Measurements from ENCODE around the gene CALML5.

The CALML5 gene

GRCh38 chr10:5515948-5516761 lies 16.8 kb upstream of the CALML5 start:
- no peak for DNase-seq (ENCODE audit: low read depth)

DNA sequence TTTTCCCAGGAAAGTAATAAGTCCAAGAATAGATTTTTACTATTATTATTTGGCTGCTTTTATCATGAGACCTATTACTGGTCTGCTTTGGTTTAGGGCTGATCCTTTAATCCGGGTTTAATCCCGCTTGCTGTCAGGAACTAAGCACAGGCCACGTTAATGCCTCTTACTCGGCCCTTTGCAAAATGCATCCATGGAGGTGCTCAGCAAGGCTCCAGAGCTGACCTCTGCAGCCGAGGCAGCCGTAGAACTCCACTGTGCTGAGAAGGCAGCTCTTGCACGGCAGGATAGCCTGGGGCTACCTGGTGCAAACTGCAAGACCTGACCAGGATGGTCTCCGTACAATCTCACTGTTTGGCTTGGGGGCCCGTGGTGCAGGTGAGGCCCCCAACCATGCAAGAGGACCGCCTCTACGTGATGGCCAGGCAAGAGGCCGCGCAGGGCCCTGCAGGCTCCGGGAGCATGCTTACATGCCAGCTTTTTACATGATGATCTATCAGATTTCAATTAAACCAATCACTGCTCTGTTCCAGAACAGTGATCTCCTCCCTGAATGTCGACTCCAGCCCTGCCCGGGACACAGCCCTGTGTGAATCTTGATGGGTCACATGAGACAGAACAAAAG lies 15.0 kb upstream of the CALML5 start:
- DNase-seq (ENCODE audit: low read depth): no peak

DNA sequence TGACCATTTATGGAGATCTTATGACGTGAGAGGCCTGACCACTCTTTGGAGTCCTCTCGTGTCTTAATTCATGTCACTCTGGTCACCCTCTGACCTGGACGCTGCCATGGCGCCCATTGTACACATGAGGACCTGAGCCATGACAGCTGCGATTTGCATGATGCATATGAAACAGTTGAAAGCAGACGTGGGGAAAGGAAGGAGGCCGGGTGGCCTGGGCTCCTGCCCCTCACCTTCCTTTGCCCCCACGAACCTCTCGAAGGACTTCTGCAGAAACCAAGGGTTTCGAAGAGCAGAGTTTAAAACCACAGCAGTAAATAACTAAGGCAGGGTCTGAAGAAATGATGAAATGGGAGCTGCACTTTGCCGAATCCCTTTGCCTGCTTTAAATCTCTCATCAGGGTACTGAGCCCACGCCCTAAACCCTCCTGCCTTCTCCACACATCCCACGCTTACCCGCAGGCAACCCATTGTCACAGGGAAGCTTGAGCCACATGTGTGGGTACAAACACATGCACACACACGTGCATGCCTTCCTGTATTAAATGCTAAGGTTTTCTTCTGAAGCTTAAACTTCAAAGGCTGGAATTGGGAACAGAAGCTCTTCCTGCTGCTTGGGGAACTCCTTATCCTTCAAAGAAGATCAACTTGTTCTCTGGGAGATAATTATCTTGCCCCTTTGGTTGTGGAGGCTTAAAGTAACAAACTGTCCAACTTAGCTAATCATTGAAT lies 13.7 kb upstream of the CALML5 start:
- DNase-seq (ENCODE audit: low read depth): no peak

DNA sequence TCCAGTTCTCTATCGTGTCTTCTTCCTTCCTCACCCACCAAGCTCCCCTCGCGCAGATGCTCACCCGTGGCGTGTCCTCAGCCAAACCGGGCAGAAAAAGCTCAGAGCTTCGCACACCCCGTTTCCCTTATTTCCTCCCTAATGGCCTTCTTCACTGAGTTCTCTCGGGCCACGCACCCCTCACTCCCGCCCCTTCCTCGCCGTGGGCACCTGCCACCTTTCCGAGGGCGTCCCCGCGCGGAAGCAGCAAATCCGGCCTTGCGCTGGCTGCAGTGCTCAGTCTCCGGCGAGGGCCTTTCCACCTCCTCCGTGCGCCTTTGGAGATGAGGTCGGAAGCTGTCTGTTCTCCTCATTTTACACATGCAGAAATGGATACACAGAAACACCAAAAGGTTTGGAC lies 13.0 kb upstream of the CALML5 start:
- no peak for DNase-seq (ENCODE audit: low read depth)

- DNase-seq (ENCODE audit: low read depth): no peak
Observed at GRCh38 chr10:5511885-5512280, 12.5 kb upstream of the CALML5 start.

DNA sequence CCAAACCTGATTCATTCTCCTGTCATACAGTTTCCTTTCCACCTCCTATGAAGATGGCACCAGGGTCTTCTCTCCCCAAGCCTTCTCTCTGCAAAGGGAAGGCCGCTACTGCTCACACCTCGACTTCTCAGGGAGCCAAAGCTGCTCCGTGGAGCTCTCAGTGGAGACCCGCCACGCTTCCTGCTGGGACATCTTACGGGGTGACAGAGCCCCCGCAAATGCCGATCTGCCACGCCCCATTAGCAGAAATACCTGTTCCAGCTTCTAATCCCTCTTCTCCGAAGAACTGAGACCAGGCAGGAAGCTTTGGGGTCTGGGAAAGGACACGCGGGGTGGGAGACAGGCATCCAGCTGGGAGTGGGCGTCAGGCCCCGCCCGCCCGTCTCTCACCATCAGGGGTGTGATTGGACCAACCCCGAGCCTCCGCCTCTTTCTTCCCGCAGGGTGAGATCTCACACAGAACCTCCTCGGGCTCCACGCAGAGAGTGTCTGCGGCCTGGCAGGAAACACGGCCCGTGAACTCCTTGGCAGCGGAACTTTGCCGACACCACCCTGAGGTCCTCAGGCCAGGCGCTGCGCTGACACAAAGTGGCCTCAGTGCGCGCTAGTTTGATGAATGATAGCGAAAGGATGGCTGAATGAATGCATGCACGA lies 12.0 kb upstream of the CALML5 start:
- DNase-seq (ENCODE audit: low read depth): no peak

- no peak for DNase-seq (ENCODE audit: low read depth)
Observed at GRCh38 chr10:5510281-5511072, 11.1 kb upstream of the CALML5 start.

- no peak for DNase-seq (ENCODE audit: low read depth)
Observed at GRCh38 chr10:5509691-5510090, 10.3 kb upstream of the CALML5 start.

DNA sequence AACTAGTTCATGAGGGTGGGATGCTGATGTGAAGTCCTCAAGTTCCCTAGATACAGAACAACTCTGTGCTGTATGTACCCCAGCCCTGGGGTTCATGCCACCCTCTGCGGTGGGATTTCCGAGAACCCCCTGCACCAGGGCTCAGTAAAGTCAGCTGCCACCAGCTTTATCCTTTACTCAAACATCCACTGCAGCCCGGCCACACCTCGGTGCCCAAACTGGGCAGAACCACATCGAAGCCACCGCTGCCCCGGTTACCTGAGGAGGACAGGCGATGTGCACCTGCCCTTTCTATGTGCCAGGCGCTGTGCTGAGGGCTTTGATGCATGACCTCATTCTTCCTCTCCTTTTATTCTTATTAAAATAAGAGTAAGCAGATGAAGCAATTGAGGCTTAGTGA lies 9.9 kb upstream of the CALML5 start:
- no peak for DNase-seq (ENCODE audit: low read depth)

DNA sequence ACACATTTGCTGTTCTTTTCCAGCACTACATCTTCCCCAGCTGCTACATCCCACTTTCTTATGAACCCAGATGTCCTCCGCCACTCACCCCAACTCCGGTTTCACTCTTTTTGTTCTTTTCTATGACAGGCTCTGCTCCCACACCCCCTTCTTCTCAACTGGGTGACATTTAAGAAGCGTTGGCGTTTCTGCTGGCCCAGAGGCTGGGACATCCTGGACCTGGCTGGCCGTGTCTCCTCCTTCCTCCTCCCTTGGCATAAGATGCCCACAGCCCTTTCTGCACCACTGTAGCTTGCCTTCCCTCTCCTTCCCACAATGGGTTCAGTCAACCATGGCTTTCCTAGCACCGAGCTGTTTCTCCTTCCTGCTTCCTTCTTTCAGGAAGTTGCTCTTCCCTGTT lies 9.4 kb upstream of the CALML5 start:
- DNase-seq (ENCODE audit: low read depth): no peak

GRCh38 chr10:5508161-5508604 lies 8.8 kb upstream of the CALML5 start:
- no peak for DNase-seq (ENCODE audit: low read depth)

GRCh38 chr10:5507649-5508131 lies 8.3 kb upstream of the CALML5 start:
- no peak for DNase-seq (ENCODE audit: low read depth)

GRCh38 chr10:5506751-5507648 lies 7.6 kb upstream of the CALML5 start:
- no peak for DNase-seq (ENCODE audit: low read depth)

DNA sequence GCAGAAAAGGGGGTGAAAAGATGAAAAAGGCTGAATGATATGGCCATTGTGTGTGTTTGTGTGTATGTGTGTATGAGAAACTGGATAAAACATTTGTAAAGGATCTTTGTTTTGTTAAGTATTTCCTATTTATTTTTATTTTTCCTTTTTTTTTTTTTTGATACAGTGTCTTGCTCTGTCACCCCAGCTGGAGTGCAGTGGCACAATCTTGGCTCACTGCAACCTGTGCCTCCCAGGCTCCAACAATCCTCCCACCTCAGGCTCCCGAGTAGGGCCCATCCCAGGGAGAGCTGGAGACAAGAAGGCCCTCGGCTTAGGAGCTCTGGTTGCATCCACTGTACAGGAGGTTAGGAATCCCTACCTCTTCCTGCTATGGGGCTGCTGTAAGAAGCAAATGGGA lies 6.9 kb upstream of the CALML5 start:
- DNase-seq (ENCODE audit: low read depth): no peak

DNA sequence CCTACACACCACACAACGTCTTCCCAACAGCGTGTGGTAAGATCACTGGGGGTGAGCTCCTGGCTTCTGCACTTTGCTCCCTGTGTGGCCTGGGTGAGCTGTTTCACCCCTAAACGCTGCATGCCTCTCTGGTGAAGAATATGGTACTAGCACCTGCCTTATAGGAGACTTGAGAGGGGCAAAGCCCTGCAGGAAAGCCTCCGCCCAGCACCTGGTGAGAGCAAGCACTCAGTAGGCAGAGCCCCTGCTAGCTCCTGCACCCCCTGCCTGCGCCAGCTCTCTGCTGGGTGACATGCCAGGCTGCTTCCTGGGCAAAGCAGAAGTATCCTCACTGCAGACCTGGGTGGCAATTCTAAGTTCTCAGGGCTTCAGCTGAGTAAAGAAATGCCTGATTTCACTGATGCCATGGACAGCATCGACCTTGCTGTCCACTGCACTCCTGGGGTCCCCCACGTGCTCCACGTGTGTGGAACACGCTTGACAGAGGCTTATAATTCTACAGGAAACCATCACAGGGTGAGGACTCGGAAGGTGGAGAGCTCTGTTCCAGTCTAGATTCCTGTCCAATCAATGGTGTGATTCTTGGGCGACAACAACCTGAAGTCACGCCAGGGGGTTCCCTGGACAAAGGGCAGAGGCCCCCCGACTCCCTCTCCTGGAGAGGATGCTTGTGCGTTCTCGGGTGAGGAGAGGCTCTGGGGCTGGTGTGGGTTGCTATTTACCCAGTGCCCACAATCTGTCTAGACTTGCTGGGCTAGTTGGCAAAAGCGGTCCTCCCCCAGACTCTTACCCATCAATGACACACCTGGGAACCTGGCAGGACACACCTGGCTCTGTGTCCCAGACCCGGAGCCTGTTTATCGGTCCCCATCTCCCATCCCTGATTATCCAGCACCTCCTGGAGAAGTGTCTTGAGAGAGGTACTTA lies 5.0 kb upstream of the CALML5 start:
- DNase-seq (ENCODE audit: low read depth): no peak

DNA sequence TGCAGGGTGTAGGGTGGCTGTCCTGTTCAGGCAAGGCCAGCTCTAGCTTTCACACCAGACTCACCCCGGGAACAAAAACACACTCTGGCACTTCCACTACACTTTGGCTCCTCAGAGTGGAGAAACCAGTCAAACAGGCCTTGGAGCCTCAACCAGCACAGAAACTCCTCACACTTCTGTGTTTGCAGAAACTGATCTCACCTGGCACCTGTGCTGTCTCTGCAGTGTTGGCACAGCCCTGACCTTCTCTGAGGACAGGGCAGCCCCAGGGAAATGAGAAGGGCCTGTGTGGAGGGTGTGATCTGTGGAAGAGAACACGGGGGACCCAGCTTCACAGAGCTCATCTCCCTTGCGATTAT lies 4.1 kb upstream of the CALML5 start:
- DNase-seq (ENCODE audit: low read depth): no peak

DNA sequence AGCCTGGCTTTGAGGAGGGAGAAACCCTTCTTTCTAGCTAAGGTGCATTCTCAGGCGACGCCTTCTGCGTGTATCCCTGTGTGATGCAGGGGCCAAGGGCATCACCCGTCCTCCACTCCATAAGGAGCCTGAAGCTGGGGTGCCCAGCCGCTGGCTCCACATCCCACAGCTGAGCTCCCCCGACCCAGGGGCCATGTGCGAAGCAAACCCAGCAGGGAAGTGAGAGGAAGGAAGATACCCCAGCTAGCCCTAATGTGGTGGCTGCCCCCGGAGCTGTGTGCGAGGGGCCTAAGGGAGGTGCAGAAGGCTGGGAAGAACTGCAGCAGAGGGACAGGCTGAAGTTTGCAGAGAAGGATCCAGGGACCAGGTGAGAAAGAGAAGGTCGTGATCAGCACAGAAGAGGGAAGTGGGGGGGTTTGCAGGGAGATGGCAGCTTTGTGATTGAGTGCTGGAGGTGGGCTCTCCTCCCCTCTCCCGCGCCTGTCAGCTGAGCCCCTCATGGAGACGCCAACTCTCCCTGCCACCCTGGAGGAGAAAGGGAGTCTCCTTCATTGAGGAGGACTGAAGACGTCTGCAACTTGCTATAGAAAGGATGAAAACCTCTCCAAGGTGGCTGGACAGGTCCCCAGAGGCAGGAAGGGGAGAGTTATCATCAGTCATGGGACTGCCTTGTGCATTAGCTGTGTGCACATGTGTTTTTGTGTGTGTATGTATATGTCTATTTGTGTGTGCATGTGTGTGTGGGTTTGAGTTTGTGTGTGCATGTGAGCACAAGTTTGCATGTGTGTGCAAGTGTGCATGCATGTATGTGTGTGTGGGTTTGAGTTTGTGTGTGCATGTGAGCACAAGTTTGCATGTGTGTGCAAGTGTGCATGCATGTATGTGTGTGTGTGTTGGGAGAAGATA lies 3.5 kb upstream of the CALML5 start:
- DNase-seq (ENCODE audit: low read depth): no peak

DNA sequence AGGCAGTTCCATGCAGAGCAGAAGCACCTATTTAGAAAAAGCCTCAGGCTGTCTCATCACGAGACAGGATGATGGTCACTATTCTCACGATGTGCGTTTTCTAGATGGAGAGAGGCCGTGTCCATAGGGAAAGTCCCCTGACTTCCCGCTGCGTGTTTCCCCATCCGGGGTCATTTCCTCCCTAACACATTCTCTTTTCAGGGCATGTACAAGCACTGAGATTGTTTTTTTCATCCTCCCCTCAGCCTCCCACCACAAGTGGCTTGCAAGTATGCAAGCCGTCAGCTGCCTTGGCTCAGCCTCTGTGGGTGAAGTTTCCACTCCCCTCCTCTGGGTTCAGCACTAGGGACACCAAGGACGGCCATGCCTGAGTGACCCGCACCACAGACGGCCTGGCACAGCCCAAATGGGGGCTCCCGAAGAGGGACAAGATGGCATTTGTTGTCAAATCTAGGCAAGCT lies 2.7 kb upstream of the CALML5 start:
- no peak for DNase-seq (ENCODE audit: low read depth)

All from non-pigmented ciliary epithelial cell (primary cell).